Medulla oblongata (tissue), 1 donor: ENCODE results near the gene LRRC4B.
"Not testable (repeated sequence)": the region's sequence is repeated elsewhere in the genome, so short reads cannot be mapped to it uniquely, and the experiment has no call there.

Experiments used
- DNase-seq: peaks from one replicate; pipeline ENCODE4 v3.0.0-alpha.2; 2015; ENCODE audit errors: extremely low spot score

The LRRC4B gene

GRCh38 chr19:50485284-50485955 lies 82.8 kb downstream of the LRRC4B start:
- DNase-seq = no peak

- DNase-seq = no peak
Measured at GRCh38 chr19:50482916-50483315, 85.3 kb downstream of the LRRC4B start.

- no peak for DNase-seq
Measured at GRCh38 chr19:50482271-50482855, 85.9 kb downstream of the LRRC4B start.

- no peak for DNase-seq
Measured at GRCh38 chr19:50481351-50482149, 86.7 kb downstream of the LRRC4B start.

- DNase-seq = no peak
Measured at GRCh38 chr19:50480281-50481111, 87.7 kb downstream of the LRRC4B start.

- no peak for DNase-seq
Measured at GRCh38 chr19:50479761-50480251, 88.4 kb downstream of the LRRC4B start.

- DNase-seq = peak; percentile 37
Measured at GRCh38 chr19:50478901-50479715, 89.1 kb downstream of the LRRC4B start.

- DNase-seq = no peak
Measured at GRCh38 chr19:50477751-50478515, 90.3 kb downstream of the LRRC4B start.

GRCh38 chr19:50476907-50477238 lies 91.4 kb downstream of the LRRC4B start:
- no peak for DNase-seq

- peak; percentile 90 for DNase-seq
Measured at GRCh38 chr19:50476224-50476906, 91.9 kb downstream of the LRRC4B start, which contains the start of the genes EMC10 and GARIN5A. TSS of gene EMC10 (plus strand) at chr19:50476507. CDS start at chr19:50476545, 38 bp downstream. TSS of gene GARIN5A (minus strand) at chr19:50476848. CDS start at chr19:50476388, 460 bp downstream.

- DNase-seq = no peak
Measured at GRCh38 chr19:50475736-50476223, 92.5 kb downstream of the LRRC4B start.

- no peak for DNase-seq
Measured at GRCh38 chr19:50475101-50475568, 93.1 kb downstream of the LRRC4B start.

- DNase-seq = not testable (repeated sequence)
Measured at GRCh38 chr19:50473336-50473735, 94.9 kb downstream of the LRRC4B start.

GRCh38 chr19:50468818-50469217 lies 99.4 kb downstream of the LRRC4B start:
- DNase-seq = no peak

- no peak for DNase-seq
Measured at GRCh38 chr19:50467566-50467965, 100.7 kb downstream of the LRRC4B start.
